Measurements from ENCODE around the gene ZHX3. TPM values are rescaled to one million over a fixed set of nuclear protein-coding genes. Genes with fewer than 3 reads are reported as not detected.

ZHX3 gene
- total RNA-seq, 1 donor from 2014 or later, result 33.2 TPM

GRCh38 chr20:41214202-41214601, 103.3 kb downstream of the ZHX3 start:
- intact Hi-C loops (cut with DNase I), result no loop called here
- no peak for DNase-seq (ENCODE audit: low spot score)

- DNase-seq (ENCODE audit: low spot score), result no peak
- intact Hi-C loops (cut with DNase I), result no loop called here
These were observed 104.2 kb downstream of the ZHX3 start for GRCh38 chr20:41213150-41213820.

DNA sequence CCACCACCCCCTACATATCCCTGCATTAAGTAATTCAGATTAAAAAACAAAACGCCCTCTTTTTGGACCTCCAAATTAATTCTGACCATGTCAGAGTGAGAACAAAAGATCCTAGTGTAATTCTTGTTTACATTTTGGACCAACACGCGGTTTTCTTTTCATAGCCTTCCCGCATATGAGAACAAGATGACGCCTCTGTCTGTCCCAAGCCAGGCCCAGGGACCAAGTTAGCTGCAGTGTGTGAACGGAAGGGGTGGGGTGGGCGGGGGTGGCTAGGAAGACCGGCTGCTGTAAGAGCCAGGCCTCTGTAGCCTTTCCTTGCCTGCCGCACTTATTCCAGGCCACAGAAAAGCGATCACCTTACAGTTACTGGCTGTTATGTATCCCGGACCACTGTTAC, 112.2 kb downstream of the ZHX3 start:
- no peak for DNase-seq (ENCODE audit: low spot score)
- intact Hi-C loops (cut with DNase I), result no loop called here

DNA sequence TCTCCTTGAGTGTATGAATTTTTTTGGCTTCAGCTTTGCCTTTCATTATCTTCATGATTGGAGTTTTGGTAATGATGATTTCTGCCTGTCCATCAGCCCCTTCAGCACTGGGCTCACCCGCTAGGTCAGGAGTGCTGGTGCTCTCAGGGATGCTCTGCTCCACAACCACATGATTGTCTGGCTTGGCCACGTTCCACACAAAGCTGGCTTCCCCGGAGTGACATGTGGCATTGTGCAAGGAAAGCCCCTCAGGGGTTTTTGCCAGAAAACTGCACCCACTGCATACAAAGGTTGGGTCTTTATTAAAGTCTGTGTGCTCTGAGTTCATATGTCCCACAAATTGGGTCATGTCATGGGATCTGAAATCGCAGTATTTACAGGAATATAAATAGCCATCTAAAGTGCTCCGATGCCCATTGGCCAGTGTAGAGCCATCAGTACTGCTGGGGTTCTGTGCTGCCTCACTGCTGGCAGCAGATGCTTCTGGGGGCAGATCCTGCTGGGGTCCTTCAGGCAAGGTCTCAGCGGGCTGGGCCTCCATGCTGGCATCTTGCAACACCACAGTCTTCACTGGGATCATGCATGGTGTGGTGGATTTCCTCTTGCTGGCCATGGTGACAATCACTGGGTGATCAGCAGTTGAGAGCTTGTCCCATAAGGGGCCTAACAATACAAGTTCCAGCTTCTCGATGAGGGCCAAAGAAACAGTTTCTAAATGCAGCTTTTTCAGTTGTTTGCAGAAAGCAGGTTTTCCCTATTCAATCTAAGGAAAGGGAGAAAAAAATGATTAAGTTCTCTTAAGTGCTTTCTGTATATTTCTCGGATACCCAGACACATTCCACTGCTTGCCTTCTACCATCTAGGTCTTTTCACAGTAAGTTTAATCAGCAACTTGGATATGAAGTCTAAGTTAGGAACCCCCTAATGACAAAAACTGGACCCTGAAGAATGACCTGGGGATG, 112.9 kb downstream of the ZHX3 start:
- DNase-seq (ENCODE audit: low spot score), result no peak
- intact Hi-C loops (cut with DNase I), result no loop called here

GRCh38 chr20:41203660-41204059, 113.9 kb downstream of the ZHX3 start:
- intact Hi-C loops (cut with DNase I), result no loop called here

DNA sequence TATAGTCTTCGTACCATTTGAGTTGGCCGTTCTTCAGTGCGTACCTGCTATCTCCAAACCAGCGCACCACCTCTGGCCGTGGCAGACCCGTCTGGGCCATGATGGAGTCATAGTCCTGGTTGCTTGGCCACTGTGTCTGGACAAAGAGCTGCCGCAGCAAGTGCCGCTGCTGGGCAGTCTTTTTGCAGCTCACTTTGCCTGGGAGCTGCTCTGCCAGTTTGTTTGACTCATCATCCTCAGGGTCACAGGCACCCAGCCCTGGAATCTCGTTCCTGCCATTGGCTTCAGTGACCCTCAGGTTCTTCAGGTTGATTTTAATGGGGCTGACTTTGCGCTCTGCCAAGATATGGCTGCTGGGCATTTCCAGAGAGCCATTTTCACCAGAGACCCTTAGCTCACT, 115.1 kb downstream of the ZHX3 start:
- intact Hi-C loops (cut with DNase I), result no loop called here

More at GRCh38 chr20:41203660-41204059, 113.9 kb downstream of the ZHX3 start:
- DNase-seq (ENCODE audit: low spot score), result no peak

DNA sequence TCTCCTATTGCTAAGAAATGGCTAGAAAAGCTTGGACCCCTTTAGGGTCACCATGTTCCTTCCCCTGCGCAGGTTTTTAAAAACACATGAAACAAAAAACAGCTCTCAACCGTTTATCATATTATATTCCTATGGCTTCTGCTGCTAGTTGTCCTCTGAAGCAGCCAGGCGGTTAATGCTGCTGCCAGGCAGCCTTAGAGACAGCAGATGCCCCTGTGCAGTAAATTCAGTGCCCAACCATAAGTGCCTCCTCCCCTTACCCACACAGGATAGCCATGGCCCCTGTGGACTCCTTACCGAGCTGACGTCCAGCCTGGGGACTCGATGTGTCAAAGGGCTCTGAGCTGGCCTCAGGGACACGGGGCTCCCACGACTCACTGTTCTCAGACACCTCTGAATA, 115.8 kb downstream of the ZHX3 start:
- intact Hi-C loops (cut with DNase I), result no loop called here
- DNase-seq (ENCODE audit: low spot score), result no peak

More for the DNA sequence above, 115.1 kb downstream of the ZHX3 start:
- DNase-seq (ENCODE audit: low spot score), result no peak

DNA sequence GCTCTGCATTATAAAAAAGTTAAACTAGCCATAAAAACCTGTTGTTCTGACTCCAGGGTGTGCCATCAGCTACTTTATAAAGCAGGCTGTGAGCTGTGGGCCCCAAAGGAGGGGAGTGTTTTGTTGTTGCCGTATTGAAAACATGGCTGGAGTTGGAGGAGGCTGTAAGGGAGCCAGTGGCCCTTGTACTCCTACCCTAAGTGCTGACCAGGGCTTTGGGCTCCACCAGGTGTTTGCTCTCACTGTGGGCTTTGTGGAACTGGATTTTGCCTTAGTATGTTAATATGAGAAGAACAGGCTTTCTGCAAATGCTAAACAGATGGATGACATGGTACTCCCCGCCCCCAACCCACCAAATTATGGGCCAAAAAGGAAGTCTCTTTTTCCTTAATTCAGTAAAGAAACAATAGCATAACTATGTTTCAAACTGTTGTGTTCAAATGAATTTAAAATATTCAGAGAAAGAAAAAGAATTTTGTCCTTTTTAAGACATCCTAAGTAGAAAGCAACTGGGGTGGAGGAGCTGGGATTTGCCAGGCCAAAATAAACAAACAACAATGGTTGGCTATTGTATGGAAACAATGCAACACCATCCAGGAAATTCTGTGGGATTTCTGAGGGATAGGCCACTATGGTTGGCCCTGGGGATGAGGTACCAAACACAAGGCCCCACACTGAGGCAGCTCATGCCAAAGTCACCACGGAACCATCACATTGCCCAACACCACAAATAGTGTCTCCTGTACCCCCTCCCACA, 116.9 kb downstream of the ZHX3 start:
- no peak for DNase-seq (ENCODE audit: low spot score)
- intact Hi-C loops (cut with DNase I), result no loop called here

- no peak for DNase-seq (ENCODE audit: low spot score)
- intact Hi-C loops (cut with DNase I), result no loop called here
These were observed 119.1 kb downstream of the ZHX3 start for GRCh38 chr20:41198443-41198842.

DNA sequence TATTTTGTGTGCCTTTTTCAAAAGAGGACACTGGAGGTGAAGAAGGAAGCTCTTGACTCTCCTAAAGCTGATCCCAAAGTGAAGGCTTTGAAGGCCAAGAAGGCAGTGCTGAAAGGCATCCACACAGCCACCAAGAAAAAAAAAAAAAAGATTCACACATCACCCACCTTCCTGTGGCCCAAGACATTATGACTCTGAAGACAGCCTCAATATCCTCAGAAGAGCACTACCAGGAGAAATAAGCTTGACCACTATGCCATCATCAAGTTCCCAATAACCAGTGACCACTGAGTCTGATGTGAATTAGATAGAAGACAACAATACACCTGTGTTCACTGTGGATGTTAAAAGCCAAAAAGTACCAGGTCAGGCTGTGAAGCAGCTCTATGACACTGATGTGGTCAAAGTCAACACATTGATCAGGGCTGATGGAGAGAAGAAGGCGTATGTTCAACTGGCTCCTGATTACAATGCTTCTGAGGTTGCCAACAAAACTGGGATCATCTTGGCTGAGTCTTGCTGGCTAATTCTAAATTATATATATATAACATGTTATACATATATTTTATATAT, 120.8 kb downstream of the ZHX3 start:
- intact Hi-C loops (cut with DNase I), result no loop called here
- DNase-seq (ENCODE audit: low spot score), result no peak

DNA sequence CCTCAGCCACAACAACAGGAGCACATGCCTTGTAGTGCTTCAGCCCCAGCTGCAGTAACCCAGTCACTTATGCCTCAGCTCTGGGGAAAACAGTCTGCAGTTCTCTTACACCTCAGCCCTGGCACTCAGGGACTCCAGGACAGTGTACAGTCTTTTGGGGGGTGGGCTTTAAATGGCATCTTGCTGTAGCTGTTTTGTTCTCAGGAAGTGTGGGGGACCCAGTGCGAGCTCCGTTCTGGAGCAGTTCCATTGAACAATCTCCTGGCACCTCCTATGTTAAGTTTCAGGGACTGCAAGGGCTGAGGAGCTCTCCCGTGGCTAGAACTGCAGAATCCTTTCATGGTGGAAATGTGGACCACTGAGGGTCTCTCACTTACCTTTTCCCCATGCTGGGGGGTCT, 125.0 kb downstream of the ZHX3 start:
- intact Hi-C loops (cut with DNase I), result no loop called here
- DNase-seq (ENCODE audit: low spot score), result no peak

GRCh38 chr20:41191562-41192500, 125.7 kb downstream of the ZHX3 start:
- peak; percentile 36 for DNase-seq (ENCODE audit: low spot score)
- intact Hi-C loops (cut with DNase I), result no loop called here

- intact Hi-C loops (cut with DNase I), result no loop called here
- DNase-seq (ENCODE audit: low spot score), result no peak
These were observed 129.9 kb downstream of the ZHX3 start for GRCh38 chr20:41187668-41188067.

- intact Hi-C loops (cut with DNase I), result no loop called here
- peak; percentile 75 for DNase-seq (ENCODE audit: low spot score)
These were observed 132.3 kb downstream of the ZHX3 start for GRCh38 chr20:41185013-41185757.

GRCh38 chr20:41183831-41184230, 133.7 kb downstream of the ZHX3 start:
- DNase-seq (ENCODE audit: low spot score), result no peak
- intact Hi-C loops (cut with DNase I), result no loop called here

DNA sequence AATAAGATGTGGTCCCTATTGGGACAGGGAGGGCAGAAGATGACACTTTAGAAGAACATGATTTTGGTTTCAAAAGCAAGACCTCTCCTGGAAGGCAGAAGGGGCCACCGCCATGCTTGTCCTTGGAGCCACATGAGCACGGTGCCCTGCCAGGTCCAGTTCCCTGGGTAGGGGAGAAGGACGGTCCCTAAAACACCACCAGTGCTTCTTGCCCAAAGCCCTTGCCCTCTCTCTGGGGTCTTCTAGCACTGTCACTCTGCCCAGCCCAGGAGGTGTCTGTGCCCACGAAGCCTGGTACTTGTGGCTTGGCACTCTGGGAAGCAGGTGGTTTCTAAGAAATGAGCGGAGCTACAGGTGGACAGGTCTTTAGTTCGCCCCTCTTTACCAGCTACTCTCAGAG, 134.1 kb downstream of the ZHX3 start:
- DNase-seq (ENCODE audit: low spot score), result no peak
- intact Hi-C loops (cut with DNase I), result no loop called here

DNA sequence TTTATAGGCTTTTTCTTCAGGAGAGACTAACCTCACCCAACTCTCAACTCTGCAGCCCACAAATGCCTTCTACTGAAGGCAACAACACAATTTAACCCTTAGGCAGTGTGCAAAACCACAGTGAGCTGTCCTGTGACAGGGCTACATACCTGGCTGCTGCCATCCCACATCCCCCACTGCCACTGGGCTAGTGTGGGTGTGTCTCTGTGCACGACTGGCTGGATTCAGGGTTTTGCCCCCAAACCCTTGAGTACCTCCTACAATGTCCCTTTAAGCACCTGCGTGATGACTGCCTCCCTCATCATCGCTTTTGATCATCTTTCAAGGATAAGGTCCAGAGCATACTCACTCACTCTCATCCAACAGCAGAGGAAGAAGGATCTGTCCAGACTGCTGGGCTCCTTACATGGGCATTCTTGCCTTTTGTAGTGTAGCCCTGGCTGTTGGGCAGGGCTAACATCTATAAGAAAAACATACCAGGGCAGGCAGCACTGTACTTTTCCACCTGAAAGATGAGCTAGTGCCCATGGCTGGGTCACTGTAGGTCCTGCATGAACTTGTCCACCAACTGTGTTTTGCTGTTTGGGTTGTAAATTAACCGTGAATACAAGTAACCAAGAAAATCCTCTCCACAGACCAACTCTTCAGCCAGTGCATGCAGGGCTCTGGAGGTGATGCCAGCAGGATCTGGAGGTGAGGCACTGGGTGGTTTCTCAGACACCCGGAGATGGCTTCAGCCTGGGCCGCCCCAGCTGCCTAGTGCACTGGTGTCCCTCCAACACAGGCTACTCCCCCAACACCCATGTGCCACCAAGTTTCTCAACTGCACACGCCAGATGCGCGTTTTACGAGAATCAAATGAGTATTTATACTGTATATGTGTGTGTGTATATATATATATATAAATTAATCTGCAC, 135.0 kb downstream of the ZHX3 start:
- intact Hi-C loops (cut with DNase I), result no loop called here
- peak; percentile 68 for DNase-seq (ENCODE audit: low spot score)

Data from cardiac septum (tissue), 1 donor.